ENCODE measurements around the gene TCF4. TPM values are rescaled to one million over a fixed set of nuclear protein-coding genes. Genes with fewer than 3 reads are reported as not detected.
A peak's percentile ranks its signal among the peaks of the same experiment; 100 is the strongest.

Gene TCF4
- total and polyA plus RNA-seq, 2 experiments from 2014 or later: 77.7 to 89.2 TPM

- TF ChIP-seq REST (IDR thresholded peaks at IDR 0.05; ENCODE audit: unreplicated experiment) (no peak), ZNF114 (CRISPR knock-in tag; IDR thresholded peaks at IDR 0.05) (no peak), EZH2phosphoT487 (IDR thresholded peaks at IDR 0.05; ENCODE audit: unreplicated experiment) (no peak), CTCF (conservative IDR thresholded peaks at IDR 0.05; ENCODE audit: low read depth in 2 of 2) (no peak)
Measured at GRCh38 chr18:55340998-55341397, 247.0 kb downstream of the TCF4 start (continued).

- peaks cover 7% of the 10 kb centered on the region; the same call in 1 of the 2 replicates for H3K79me2 ChIP-seq (replicated peaks; ENCODE audit: insufficient read depth)
- H3F3A ChIP-seq (replicated peaks; ENCODE audit: low read depth): no peaks in the 10 kb centered on the region
- Mint-ChIP-seq H3K27me3 (ENCODE audit: insufficient read depth, low read depth, poor library complexity) (peaks cover 4% of the 10 kb centered on the region), H3K27ac (peak overlapping the region; percentile 83), H3K9me3 (no peaks in the 10 kb centered on the region), H3K4me1 (peaks cover 68% of the 10 kb centered on the region), H3K36me3 (ENCODE audit: low read depth) (no peaks in the 10 kb centered on the region), H3K4me3 (no peak overlapping the region)
- H3K4me2 ChIP-seq: peak overlapping the region; percentile 0; the same call in 1 of the 2 replicates
- no peaks in the 10 kb centered on the region for H3K36me3 ChIP-seq (ENCODE audit: insufficient read depth)
- H3K27me3 ChIP-seq (ENCODE audit: insufficient read depth): no peaks in the 10 kb centered on the region
- peak overlapping the region; percentile 18; the same call in 1 of the 2 replicates for H3K27ac ChIP-seq (ENCODE audit: low read depth)
- ATAC-seq (no peak), DNase-seq (ENCODE audit: low spot score) (no peak)
- no peak overlapping the region for H2AFZ ChIP-seq
- no peaks in the 10 kb centered on the region for H4K20me1 ChIP-seq (replicated peaks; ENCODE audit: insufficient read depth)
- TF ChIP-seq CTCF (conservative IDR thresholded peaks at IDR 0.05; ENCODE audit: low read depth in 2 of 2) (no peak), ETS1 (IDR thresholded peaks at IDR 0.05) (no peak), EZH2 (IDR thresholded peaks at IDR 0.05; ENCODE audit: low read depth, unreplicated experiment) (no peak), NANOG (IDR thresholded peaks at IDR 0.05; ENCODE audit: borderline replicate concordance) (no peak), ZNF114 (CRISPR knock-in tag; IDR thresholded peaks at IDR 0.05) (no peak)
- H3K4me3 ChIP-seq: no peak overlapping the region
- peaks cover 50% of the 10 kb centered on the region for H3K4me1 ChIP-seq (ENCODE audit: insufficient read depth)
- H3K9me2 ChIP-seq (ENCODE audit: insufficient read depth): no peaks in the 10 kb centered on the region
Measured at GRCh38 chr18:55339990-55340389, 248.0 kb downstream of the TCF4 start.

Data from GM23338 (cell line).